Stimulated activated CD4-positive, alpha-beta T cell treated with anti-CD3 and anti-CD28 coated beads, Interleukin-1b, Interleukin-23, amount 100 ng/mL, for 48 hours (primary cell): ENCODE results near the gene MACROD2.
"Not testable (repeated sequence)": the region's sequence is repeated elsewhere in the genome, so short reads cannot be mapped to it uniquely, and the experiment has no call there.

Source experiments
- DNase-seq: peaks from one replicate; pipeline ENCODE4 v3.0.0-alpha.2; 2020

The MACROD2 gene

DNA sequence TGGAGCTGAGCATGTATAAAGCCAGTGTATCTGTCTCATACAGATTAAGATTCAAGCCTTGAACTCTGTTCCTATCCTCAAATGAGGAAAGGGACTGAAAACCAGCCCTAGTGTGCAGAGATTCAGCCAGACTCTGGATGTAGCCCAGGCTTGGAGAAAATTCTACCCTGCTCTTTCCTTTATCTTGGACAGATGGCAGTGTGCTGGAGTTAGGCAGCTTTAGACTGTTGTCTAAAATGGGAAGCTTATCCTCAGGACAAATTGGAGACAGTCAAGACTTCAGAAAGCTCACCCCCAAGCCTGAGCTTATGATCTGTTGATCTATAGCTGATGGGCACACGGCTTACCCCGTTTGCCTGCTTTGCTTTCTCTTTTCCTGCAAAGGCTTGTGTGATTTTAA lies 1520.4 kb downstream of the MACROD2 start:
- no peak for DNase-seq

DNA sequence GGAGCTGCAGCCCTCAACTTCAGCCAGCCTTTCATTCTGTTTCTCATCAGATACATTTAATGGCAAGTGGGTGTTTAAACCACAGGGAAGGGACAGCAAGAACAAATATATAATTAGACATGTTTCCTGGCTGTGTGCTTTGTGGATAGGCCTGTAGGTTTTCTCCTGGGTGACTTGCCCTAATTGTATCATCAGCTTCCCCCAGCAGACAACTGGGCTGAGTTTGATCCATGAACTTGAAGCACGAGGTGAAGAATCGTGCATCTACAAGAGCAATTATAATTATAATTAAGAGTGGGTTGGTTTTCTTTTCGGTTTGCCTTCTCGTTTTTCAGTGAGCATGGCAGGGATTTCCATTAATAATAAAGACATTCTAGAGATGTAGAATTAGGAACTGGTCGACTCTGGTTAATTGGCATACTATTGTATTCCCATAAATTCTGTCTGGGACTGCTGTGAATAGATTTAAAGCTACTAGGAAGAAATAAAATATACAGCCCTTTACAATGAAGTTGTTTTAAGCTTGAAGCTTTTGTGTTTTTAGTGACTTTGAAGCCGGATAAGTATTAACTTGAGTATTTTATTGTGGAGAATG lies 1525.7 kb downstream of the MACROD2 start:
- DNase-seq: no peak

- no peak for DNase-seq
Measured at GRCh38 chr20:15523400-15523799, 1528.1 kb downstream of the MACROD2 start.

DNA sequence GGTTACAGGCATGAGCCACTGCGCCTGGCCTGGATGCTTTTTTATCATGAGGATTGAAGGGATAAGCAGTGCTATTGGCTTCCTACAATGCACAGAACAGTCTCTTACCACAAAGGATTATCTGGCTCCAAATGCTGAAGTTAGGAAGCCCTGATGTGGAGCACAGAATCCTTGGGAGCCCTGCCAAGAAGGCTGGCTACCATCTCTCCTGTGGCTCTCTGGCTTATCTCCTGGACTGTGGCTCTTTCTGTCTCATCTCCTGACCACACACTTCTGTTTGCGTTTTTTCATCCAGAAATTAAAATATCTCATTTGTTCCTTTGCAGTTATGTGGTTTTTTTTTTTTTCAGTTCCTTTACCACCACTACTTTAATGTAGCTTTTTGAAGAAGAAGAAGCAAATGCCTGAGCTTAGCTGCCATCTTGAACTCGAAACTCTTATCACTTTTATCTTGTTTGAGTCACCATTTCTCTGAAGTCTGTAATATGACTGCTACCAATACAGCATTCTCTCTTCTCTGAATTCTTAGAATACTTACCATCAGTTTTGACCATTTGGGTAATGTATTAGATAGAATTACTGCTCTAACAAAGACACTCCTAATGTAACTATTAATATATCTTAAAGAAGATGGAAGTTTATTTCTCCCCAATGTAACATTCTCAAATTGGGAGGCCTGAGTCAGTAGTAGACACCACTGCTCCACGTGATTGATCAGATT lies 1533.2 kb downstream of the MACROD2 start:
- DNase-seq: no peak

- no peak for DNase-seq
Measured at GRCh38 chr20:15535863-15536262, 1540.5 kb downstream of the MACROD2 start.

GRCh38 chr20:15537200-15537599 lies 1541.9 kb downstream of the MACROD2 start:
- not testable (repeated sequence) for DNase-seq

DNA sequence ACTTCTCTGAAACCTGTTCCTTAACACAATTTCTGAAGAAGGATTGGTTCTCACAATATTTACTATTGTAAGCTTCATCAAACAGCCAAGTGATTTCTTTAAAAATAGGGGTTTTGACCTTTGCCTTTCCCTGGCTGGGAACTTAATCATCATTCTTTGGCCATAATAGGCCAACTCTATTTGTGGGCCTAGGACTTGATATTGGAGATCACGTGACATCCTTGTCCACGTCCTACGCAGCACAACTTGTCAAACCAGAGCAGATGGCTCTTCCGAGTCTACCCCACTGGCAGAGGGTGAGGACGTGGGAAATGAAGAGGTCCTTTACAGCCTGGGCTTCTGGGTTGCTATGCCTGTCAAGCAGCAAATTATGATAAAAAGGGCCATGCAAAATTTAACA lies 1547.3 kb downstream of the MACROD2 start:
- DNase-seq: no peak

GRCh38 chr20:15544742-15545141 lies 1549.4 kb downstream of the MACROD2 start:
- DNase-seq: no peak

DNA sequence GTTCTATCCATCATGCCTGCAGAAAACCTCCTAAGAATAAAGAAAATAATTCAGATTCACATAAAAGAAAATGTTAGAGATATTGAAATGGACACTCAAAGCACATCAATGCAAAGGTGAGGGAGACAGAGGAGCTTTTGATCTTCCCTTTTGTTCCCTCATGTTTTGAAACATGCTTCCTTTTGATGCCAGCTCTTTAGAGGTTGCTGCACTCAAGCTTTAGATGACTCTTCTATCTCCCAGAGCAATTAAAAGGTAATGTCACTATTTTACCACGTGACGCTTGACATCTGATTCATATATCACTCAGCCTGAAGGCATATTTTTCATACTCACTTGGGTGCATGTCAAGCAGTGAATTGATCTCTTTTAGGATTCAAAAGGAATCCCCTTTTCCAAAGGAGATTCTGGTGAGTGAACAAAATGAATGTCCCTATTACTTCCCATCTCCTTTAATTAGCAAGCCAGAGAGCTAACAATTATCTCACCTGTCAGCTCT lies 1551.3 kb downstream of the MACROD2 start:
- DNase-seq: no peak

DNA sequence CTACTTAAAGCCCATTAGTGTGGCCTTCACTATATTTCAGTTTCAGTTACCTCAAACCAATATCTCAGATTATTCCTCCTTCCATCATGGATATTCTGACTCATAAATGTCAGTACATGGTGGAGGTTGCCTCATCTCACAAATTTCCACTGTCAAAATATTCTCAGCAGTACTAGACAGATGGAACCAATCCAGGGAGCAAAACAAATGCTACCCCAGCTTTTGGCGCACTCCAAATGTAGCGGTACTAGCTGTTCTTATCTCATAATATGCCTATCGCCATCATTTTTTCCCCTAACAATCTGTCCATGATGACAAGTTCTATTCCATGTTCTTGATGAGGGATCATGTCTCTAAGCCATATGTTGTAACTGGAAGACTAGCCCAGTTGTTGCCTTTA lies 1551.8 kb downstream of the MACROD2 start:
- DNase-seq: no peak

- no peak for DNase-seq
Measured at GRCh38 chr20:15550116-15550870, 1555.0 kb downstream of the MACROD2 start.

DNA sequence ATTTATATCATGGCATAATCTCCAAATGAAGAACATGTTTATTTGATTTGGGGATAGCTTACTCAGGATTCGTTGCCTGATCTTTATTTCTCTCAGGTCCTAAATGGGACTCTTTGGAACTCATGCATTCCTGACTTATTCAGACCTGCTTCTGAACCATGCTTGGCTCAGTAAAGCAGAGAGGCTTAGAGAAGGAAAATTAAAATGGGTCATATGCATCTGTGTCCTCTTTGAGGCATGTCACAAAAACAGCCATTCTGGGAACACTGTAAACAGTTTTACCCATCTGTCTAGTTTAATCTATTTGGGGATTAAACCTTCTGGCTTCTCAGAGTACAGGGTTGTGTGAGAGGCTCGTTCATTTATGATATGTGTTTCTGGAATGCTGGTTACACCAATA lies 1560.6 kb downstream of the MACROD2 start:
- DNase-seq: no peak

DNA sequence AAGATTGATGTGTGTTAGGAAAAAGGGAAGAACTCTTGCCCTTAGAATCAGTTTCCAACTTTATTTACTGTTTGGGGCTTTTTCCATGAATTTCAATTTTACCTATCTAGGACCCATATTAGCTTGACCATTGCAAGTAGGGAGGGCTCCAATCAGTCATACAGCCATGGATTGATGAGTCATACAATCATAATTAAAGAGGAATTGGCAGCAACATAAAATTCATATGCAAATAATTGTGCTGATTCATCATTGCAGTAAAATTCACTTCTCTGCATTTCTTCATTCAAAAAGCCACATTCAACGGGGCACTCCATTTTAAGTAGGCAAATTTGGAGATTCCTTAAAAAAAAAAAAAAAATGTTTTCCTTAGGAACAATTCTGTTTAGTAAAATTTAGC lies 1561.6 kb downstream of the MACROD2 start:
- DNase-seq: no peak

- DNase-seq: no peak
Measured at GRCh38 chr20:15561070-15561569, 1565.8 kb downstream of the MACROD2 start.

DNA sequence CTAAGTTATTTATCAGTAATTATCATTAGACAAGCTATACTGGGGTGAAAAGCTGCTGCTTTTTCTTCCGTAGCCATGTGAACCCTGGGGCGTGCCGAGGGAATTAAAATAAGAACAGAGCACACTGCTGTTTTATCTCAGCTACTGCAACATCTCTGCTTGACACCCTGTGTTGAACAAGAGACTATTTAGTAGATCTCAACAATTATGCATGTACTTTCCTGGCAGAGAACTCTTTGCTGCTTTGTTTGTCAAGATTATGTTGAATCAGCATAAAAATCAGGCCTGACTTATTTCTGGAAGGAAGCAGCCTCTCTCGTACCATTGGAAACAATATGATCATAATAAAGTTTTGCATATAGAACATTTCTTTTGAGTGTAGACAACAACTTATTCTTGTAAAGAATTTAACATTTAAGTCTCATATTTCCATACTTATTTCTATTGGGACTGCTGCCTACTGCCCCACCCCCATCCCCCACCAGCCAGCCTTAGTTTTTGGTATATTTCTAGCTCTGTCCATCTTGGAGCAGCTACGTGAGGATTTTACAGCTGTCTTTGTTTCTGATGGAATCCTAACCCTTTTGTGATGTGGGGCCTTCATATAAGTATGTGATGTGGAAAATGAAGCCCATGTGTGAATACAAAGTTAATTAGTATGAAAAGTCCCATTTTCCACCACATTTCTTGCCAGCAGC lies 1566.5 kb downstream of the MACROD2 start:
- no peak for DNase-seq

- DNase-seq: no peak
Measured at GRCh38 chr20:15563836-15564235, 1568.5 kb downstream of the MACROD2 start.

GRCh38 chr20:15564981-15565380 lies 1569.7 kb downstream of the MACROD2 start:
- DNase-seq: no peak

GRCh38 chr20:15565786-15566185 lies 1570.5 kb downstream of the MACROD2 start:
- DNase-seq: no peak

GRCh38 chr20:15567219-15567618 lies 1571.9 kb downstream of the MACROD2 start:
- DNase-seq: no peak

DNA sequence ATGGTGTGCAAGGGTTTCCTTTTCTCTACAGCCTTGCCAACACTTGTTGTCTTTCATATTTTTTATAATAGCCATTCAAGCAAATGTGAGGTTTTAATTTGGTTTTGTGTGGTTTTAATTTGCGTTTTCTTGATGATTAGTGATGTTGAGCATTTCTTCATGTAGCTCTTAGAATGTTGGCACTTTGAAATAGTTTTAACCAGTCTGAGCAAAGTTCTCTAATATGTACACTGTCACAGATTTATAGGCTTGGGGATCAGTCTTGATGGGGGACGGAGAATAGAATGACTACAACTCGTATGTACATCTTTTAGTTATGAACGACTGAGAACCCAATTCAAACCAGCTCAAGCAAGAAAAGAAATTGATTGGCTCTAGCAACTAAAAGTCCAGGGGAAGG lies 1574.8 kb downstream of the MACROD2 start:
- no peak for DNase-seq

DNA sequence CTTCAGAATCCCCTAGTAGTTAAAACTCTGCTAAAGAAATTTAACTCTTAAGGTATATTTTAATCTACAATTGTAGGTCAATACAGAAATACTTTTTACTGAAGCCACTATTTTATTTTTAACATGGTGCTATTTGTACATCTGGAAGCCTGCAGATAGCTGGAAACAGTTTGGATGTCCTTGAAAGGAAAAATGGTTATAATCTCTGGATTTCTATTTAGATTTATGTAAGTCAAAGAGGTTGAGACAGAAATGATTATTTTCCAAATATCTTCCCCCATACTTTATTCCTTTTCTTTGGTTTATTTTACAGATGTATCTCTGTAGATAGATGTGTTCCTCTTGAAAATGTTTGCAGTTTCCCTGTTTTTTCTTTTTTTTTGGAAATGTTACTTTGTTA lies 1575.7 kb downstream of the MACROD2 start:
- DNase-seq: no peak

DNA sequence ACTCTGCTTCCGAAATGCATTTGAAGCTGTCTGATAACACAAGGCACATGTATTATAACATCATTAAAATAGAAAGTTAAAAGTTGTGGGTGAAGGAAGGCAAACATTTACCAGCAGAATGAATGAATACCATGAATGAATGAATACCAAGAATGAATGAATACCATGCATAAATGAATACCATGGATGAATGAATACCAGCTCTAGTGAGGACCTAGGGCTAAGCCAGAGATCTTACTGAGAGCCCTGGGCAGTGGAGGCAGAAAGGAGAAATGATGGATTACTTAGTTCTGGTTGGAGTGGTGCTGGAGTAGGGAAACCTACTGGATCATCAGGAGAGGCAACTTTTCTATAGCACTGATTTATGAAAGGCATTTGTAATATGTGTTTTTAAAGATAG lies 1579.9 kb downstream of the MACROD2 start:
- no peak for DNase-seq

DNA sequence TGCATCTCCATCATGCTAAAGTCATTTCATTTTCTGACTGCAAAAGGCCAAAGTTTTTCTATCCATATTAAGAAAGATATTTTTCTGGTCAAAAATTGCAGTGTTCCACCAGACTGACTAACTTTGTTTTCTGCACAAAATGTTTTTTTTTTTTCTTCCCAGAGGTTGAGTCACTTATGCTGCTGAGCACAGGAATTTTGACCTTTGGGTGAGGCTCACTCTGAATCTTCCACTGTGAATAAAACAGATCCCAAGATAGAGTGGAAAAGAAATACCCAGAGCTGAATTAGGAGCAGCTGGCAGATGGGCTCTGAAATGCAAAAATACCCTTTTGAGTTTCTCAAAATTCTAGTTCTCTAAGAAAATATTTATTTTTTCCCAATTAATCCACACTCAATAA lies 1581.1 kb downstream of the MACROD2 start:
- no peak for DNase-seq
